ENCODE results near the gene OR52H1.
"Not testable (repeated sequence)": the region's sequence is repeated elsewhere in the genome, so short reads cannot be mapped to it uniquely, and the experiment has no call there.

The OR52H1 gene

DNA sequence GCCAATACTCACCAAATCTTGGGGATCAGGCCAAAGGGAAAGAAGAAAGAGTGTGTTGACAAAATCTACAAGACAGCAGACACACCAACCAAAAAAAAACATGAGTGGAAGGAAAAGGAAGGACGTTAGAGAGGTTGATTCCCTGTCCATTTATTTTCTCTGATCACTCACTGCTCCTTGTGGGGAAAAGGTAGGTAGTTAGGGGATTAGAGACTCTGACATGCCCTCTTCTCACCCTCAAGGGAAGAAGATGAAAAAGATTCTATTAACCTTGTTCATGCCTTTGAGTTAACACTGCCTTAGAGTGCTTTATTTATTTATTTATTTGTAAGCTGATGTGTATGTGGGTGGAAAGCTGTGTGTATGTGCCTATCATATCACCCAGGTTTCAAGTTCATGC, at the start of gene OR52H1:
OR52H1 (minus strand) TSS at position 101 of the 400 bp plus-strand sequence. CDS start 3,035 bp downstream, outside the sequence.
- DNase-seq, result no peak

DNA sequence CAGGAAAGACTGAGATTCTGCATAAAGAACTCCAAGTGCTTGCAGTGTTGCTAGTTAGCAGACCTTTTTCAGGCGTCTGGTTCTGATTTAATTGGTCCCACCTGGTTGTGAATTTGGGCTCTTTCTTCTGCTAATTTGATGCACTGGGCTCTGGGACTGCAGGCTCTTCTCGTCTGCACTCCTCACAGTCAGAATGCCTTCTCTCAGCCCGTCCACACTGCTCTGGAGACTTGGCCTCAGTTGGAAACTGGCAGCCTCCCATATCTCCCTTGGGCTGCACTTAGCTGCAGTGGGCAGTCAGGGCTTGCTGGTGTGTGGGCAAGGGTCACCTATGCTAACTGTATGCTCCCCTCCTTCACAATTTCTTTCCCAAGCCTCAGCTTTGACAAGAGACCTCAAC, 49.6 kb upstream of the OR52H1 start:
- no peak for DNase-seq

DNA sequence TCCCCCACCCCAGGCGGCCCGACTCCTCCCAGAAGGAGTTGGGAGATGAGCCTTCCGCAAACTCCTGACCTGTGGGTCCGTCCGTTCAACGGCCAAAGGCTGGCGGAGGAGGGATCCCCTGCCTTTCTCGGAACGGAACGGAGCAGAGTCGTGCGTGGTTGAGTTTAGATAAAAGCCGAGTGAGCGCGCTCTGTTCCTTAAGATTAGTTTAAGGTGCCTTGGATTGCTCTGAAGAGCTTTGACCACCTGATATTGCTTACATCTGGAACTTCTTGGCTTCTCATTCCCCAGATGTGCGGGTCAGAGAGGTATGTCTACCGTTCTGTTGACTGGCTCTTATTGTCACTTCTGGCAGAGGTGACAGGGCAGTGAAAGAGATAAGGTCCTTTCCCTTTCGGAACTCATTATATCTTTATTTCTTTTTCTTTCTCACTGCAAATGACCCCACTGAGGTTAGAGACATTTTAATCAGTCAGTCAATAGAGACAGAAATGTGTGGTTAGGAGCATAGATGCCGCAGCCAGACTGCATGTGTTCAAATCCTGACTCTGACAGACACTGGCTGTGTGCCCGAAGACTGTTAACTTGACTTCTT, 48.4 kb upstream of the OR52H1 start, which contains the start of gene TRIM6:
TRIM6 (plus strand) TSS at position 31 of the 595 bp plus-strand sequence; CDS start at position 292, 261 bp downstream.
- no peak for DNase-seq

DNA sequence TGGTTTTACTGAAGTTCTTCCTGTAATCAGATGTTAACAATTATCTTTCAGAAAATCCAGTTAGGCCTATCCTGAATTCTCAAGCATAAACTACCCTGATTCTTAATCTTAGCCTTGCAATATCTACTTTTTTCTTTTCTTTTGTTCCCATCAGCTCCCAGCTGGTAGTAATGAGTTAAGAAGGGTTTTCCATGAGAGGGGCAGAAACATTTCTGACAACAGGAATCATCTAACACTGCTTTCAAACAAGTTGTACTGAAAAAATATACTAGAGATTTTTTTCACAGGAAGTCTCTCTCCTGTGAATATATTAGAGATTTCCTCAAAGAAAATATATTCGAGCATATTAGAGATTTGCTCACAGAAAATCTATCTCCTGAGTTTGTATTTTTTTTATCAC, 44.8 kb upstream of the OR52H1 start:
- no peak for DNase-seq

DNA sequence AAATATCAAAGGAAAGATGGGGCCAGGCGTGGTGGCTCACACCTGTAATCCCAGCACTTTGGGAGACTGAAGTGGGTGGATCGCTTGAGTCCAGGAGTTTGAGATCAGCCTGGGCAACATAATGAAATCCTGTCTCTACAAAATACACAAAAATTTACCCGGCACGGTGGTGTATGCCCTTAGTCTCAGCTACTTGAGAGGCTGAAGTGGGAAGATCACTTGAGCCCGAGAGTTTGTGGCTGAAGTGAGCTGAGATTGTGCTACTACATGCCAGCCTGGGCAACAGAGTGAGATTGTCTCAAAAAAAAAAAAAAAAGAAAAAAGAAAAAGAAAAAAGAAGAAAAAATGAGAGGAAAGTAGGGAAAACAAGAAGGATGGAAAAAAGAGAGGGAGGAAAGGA, 44.3 kb upstream of the OR52H1 start:
- no peak for DNase-seq

DNA sequence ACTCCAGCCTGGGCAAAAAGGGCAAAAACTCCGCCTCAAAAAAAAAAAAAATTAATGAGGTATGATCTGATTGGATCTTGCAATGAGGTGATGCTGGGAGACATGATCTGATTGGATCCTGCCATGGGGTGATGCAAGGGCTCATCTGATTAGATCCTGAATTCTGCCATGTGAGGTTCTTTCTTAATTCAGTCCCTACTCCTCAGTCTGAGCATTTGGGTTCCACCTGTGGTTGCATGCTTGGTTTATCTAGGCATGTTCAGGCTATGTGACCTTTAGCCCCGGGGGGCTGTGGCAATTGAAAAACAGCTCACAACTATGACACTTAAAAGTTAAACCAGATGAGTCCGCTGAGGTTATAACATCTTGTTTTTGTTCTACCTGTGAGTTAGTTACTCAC, 43.3 kb upstream of the OR52H1 start:
- DNase-seq, result no peak

DNA sequence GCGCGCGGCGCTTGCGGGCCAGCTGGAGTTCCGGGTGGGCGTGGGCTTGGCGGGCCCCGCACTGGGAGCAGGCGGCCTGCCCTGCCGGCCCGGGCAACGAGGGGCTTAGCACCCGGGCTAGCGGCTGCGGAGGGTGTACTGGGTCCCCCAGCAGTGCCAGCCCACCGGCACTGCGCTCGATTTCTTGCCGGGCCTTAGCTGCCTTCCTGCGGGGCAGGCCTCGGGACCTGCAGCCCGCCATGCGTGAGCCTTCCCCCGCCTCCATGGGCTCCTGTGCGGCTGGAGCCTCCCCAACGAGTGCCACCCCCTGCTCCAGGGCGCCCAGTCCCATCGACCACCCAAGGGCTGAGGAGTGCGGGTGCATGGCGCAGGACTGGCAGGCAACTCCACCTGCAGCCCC, 41.6 kb upstream of the OR52H1 start:
- not testable (repeated sequence) for DNase-seq

DNA sequence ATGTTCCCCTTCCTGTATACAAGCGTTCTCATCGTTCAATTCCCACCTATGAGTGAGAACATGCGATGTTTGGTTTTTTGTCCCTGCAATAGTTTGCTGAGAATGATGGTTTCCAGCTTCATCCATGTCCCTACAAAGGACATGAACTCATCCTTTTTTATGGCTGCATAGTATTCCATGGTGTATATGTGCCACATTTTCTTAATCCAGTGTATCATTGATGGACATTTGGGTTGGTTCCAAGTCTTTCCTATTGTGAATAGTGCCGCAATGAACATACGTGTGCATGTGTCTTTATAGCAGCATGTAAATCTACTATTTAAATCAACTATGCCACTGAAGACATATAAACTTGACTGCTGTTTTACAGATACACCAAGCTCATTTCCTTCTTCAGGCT, 36.1 kb upstream of the OR52H1 start:
- not testable (repeated sequence) for DNase-seq

DNA sequence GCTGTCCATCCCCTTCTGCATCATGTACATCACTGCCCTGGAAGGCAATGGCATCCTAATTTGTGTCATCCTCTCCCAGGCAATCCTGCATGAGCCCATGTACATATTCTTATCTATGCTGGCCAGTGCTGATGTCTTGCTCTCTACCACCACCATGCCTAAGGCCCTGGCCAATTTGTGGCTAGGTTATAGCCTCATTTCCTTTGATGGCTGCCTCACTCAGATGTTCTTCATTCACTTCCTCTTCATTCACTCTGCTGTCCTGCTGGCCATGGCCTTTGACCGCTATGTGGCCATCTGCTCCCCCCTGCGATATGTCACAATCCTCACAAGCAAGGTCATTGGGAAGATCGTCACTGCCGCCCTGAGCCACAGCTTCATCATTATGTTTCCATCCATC, 32.7 kb upstream of the OR52H1 start:
- DNase-seq, result no peak

DNA sequence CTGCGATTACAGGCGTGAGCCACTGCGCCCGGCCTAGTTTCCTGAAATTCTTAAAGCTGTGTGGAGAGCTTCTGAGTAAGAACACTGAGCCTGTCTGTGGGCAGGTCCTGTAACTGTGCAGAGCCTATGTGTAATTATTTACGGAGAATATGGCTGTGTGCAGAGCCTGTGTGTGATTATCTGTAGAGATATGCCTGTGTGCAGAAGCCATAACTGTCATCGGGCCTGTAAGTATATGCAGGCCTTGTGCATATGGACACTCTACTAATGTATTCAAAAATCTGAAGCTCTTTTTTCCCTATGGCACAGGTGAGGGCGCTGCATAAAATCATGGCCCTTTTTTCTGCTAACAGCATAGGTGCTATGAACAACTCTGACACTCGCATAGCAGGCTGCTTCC, 32.2 kb upstream of the OR52H1 start, which contains the start of gene OR52B6:
OR52B6 (plus strand) TSS at position 301 of the 400 bp plus-strand sequence; CDS start at position 301, 0 bp downstream.
- no peak for DNase-seq

DNA sequence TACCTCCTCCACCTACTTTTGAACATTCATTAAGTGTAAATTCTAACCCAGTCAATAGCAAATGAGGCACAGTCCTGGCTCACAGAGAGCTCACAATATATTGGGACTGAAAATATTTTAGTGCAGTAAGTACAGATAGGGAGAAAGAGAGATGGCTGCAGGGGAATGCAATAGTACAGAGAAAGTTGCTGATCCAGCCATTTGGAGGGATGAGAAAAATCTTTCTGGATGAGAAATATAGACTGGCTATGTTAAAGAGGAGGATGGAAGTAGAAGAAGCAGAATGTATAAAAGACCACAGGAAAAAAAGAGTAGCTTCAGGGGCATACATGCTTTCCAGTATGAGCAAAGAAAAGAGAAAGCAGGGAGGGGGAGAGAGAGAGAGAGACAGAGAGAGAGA, 28.8 kb upstream of the OR52H1 start:
- DNase-seq, result no peak

DNA sequence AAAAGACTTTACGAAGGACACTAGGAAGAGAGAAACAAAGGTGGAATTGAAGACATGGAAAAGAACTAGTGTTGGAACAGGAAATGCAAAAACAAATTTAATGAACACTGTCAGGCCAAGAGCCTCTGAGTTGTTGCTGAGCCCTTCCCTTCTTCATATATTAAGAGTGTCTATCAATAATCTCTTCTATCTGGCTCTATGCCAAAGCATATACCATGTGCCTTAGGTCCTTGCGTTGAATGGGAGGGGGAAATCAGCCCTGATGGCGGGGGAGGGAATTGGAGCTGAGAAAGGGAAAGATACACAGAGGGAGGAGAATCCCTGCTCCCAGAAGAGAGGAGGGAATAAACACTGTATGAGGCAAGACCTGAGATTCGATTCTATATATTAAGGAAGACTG, 26.8 kb upstream of the OR52H1 start:
- no peak for DNase-seq

DNA sequence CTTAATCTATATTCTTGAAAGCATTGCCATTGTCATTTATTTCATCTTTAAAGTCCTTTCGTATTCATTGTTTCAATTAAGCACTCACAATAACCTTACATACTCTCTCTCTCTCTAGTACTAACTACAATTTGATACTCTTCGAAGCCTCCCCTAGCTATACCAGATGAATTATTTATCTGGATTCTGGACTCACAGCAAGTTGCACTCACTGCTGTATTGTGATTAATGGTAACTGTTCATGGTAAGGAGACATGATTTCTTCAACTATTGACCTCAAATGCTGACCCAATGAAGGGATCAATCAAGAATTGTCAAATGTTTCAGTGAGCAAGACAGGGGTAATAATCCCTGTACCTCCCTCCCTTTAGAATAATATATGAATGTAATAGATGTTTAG, 26.3 kb upstream of the OR52H1 start:
- no peak for DNase-seq

DNA sequence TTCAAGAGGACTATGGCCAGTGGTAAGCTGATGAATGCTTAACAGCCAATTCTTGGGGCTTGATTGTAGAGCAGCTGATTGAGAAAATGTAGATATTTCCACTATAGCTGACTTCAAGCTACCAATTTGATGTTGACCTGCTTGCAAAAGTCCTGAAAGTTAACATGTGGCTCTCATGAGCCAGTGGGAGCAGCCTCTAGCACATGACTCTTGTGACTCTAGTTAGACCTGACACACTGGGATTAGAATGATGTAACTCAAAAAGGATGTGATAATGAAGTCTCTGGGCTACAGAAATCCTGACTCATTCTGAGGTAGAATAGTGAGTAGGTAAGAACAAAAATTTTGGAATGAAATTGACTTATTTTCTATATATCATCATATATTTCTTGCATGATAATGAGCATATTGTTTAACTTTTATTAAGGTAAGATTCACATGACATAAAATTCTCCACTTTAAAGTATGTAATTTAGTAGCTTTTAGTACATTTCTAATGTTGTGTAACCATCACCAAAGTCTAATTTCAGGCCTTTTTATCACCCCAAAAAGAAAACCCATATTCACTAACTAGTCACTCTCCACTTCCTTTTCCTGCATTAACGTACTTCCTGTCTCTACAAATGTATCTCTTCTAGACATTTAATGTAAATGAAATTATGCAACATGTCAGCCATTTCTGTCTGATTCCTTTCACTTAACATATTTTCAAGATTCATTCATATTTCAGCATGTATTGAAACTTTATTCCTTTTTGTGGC, 16.1 kb upstream of the OR52H1 start:
- DNase-seq, result no peak

DNA sequence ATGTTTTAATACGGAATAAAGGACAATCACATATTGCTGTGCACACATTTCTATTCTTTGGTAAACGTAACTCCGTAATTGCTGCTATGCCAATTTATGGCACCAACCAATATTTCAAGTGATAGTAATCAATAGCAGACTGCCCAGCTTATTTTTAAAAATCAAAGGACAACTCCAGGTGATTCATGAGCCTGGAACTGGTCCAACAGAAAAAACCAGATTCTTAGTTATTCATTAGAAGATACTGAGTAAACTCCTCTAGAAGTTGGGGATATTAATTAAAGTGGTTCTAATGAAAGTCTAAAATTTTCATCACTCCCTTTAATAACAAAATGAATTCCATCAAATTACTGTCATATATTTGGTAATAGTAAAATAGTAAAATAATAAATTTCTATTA, 9.4 kb upstream of the OR52H1 start:
- DNase-seq, result no peak

DNA sequence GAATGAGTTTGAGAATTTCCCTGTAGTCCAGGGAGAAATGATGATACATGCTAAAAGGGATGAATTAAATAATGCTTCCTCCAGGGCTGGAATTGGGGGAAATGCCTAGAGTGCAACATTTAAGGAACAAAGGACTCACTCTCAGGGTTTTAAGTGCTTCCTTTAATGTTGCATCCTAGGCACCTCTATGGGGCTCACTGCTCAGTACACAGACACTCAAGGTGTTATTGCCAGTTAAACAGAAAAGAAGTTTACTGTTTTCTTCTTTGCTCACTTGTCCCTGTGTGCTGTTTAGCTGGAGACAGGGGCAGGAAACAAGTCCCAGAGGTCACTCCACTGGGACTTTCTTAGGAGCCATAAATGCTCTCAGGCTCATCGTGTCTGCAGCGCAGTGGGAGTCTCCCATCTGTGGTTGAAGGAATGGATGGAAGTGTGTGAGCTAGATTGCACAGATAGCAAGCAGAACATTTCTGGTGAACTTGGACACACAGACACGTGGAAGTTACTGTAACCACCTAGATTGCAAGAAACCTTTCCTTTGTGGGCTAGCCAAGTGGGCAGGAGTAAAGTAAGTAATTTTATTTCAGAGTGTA, 8.4 kb upstream of the OR52H1 start:
- DNase-seq, result no peak

DNA sequence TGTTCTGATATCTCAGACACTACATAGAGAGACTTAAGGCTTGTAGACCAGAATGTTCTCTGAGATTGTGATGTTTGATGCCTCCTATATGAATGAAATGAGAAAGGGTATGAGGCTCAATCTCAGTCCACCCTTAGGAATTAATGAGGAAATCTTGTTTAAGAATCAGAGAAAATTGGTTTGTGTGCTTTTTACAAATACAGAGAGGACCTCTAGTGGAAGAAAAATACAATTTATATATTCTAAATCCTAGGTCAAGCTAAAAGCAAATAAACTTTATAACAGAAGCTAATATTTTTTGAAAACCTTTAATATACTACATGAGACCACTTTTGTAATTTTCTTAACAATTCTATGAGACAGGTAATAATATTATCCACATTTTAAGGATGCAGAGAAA, 5.0 kb upstream of the OR52H1 start:
- DNase-seq, result no peak

DNA sequence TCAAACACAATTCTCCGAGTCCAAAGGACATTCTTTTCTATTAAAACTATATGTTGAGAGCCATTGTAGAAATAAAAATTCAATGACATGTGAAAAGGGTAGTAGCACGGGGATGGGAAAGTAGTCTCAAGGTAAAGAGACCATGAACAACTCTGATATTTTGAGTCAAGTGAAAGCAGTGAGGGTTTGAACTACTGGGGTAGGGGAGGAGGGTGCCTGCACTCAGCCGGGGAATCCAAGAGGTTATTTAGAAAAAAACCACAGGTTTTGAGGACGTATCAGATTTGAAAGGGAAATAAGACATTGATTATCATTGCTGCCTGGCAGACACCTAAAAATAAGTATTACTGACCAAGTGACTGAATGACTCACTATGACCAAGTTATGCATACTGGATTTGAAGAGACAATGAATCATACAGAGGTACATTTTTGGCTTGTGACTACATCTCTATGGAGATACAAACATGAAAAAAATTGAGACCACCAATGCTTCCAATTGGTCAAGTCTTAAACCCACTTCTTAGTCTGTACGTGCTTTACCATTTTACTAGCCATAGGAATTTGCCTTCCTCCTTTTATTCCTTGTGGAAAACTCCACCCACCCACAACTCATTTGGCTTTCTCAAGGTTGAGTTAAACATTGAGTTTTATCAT, 2.2 kb upstream of the OR52H1 start:
- no peak for DNase-seq

DNA sequence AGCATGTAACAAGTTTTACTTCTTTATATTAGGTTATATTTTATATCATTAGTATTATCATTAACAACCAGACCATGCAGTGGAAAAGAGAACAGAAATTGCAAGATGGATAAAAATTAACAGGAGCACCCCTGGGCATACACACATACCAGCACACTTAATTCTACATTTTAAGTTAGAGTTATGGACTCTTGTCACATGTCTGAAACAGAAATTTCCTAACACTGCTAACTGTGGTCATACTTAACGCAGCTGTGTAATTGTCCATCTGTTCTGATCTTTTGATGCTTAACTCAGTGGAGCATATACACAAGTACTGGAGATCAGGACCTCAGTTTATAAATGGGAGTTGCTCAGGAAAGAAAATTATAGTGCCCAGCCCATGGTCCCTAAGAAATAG, 358 bp downstream of the OR52H1 start:
- DNase-seq, result no peak

DNA sequence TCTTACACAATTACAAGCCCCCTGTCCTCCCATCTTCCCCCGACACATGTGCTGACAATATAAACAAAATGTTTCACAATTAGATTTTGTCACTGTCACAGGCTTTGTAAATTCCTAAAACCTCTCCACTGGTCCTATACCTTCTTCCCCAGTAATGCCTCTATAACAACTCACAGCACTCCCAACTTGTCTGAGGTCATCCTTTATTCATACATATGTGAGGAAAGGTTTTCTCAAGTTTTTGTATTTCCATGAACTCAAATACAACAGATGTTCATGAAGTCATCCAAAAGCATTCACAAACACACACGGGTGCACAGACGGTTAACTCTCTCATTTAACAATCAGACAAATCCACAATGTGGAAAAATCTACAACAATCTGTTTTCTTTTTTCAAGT, 1.9 kb downstream of the OR52H1 start:
- DNase-seq, result no peak

DNA sequence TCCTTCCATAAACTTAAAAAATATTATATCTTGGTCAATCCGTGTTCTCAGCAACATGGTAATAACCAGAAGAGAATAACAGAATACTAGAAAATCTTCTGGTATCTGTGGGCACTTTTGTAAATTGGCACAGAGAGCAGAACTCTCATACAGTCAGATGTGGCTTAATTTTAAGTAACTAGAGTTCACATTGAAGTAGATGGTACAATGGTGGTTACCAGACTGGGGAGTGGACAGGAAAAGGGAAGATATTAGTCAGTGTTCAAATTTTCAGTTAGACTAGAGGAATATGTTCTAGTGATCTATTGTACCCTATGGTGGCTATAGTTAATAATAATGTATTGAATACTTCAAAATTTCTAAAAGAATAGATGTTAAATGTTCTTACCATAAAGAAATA, 6.9 kb downstream of the OR52H1 start:
- DNase-seq, result no peak

DNA sequence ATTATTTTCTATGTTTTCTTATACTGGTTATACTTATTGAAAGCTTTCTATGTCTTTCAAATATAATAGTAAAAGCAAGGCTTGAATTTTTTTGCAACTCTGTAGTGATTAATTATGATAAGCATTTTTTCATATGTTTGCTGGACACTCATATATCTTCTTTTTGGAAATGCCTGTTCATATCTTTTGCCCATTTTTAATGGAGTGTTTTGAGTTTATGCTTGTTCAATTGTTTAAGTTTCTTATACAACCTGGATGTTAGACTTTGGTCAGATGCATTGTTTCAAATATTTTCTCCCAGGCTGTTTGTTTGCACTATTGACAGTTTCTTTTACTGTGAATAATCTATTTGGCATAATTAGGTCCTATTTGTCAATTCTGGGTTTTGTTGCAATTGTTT, 11.9 kb downstream of the OR52H1 start:
- DNase-seq, result no peak

DNA sequence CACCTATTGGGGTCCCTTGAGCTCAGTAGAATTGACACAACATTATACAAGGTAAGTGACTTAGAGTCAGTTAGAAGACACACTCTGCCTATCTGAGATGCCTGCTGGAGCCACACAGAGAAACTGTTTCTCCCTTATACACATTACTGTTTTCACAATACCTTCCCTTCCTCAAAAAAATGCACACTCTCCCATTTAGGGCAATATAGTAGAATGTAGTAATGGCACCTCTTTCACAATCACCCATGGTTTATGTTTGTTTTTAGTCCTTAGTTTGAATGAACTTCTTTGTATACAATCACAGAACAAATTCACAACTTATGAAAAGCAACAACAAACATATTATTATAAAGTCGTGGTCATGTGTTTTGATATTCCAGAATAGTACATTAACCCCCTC, 14.3 kb downstream of the OR52H1 start:
- no peak for DNase-seq

All from activated T-cell treated with anti-CD3 and anti-CD28 coated beads for 4 hours (primary cell).